OCI-LY1 (cell line): ENCODE results near the gene SUCO.

Experiments used
- H2AFZ ChIP-seq: fragments of 200-600 bp; sonication (generic), shearing (Covaris generic); 2 replicates; pipeline ENCODE4 v1.6.0; 2014; ENCODE audit warnings: antibody characterized with exemption, mild to moderate bottlenecking, low read length
- H3F3A ChIP-seq: fragments of 200-600 bp; sonication (generic), shearing (Covaris generic); 2 replicates; pipeline ENCODE4 v1.6.0; 2014; ENCODE audit warnings: mild to moderate bottlenecking, antibody characterized with exemption, low read length, moderate library complexity; ENCODE audit not compliant: insufficient read depth
- H3K27ac ChIP-seq: fragments of 200-600 bp; sonication (generic); 2 replicates; pipeline ENCODE4 v1.5.1; 2014; ENCODE audit warnings: low read length, mixed run types, mild to moderate bottlenecking, low read depth; ENCODE audit not compliant: poor library complexity, severe bottlenecking
- H3K27me3 ChIP-seq: fragments of 200-600 bp; sonication (generic); 2 replicates; pipeline ENCODE4 v1.6.0; 2014; ENCODE audit warnings: antibody characterized with exemption, mild to moderate bottlenecking, low read length, moderate library complexity; ENCODE audit not compliant: insufficient read depth
- H3K36me3 ChIP-seq: fragments of 200-600 bp; sonication (generic); 2 replicates; pipeline ENCODE4 v1.6.1; 2014; ENCODE audit warnings: mild to moderate bottlenecking, antibody characterized with exemption, low read length, moderate library complexity, mixed read lengths; ENCODE audit not compliant: insufficient read depth
- H3K4me1 ChIP-seq: fragments of 200-600 bp; sonication (generic); 2 replicates; pipeline ENCODE4 v1.5.1; 2014; ENCODE audit warnings: mild to moderate bottlenecking, low read length, moderate library complexity; ENCODE audit not compliant: insufficient read depth, severe bottlenecking
- H3K4me2 ChIP-seq: fragments of 200-600 bp; sonication (generic), shearing (Covaris generic); 2 replicates; pipeline ENCODE4 v1.6.1; 2014; ENCODE audit warnings: low read length
- H3K4me3 ChIP-seq: fragments of 200-600 bp; sonication (generic); 2 replicates; pipeline ENCODE4 v1.5.1; 2014; ENCODE audit warnings: low read length, low read depth, mild to moderate bottlenecking, mixed read lengths; ENCODE audit not compliant: poor library complexity, severe bottlenecking
- H3K79me2 ChIP-seq: fragments of 200-600 bp; shearing (Covaris generic); 2 replicates; pipeline ENCODE4 v1.6.1; 2016; ENCODE audit warnings: mixed run types, low read length, mixed read lengths; ENCODE audit not compliant: insufficient read depth
- H3K9ac ChIP-seq: fragments of 200-600 bp; sonication (generic), shearing (Covaris generic); 2 replicates; pipeline ENCODE4 v1.6.1; 2014; ENCODE audit warnings: mild to moderate bottlenecking, low read length, mixed read lengths
- H3K9me2 ChIP-seq: fragments of 200-600 bp; sonication (generic), shearing (Covaris generic); 2 replicates; pipeline ENCODE4 v1.6.1; 2014; ENCODE audit warnings: low read depth, mild to moderate bottlenecking, low read length, mixed read lengths
- H3K9me3 ChIP-seq: fragments of 200-600 bp; shearing (Covaris generic); 2 replicates; pipeline ENCODE4 v1.6.1; 2014; ENCODE audit warnings: low read length, mixed read lengths
- H4K20me1 ChIP-seq: fragments of 200-600 bp; sonication (generic), shearing (Covaris generic); 2 replicates; pipeline ENCODE4 v1.6.0; 2016; ENCODE audit warnings: mild to moderate bottlenecking, low read length; ENCODE audit not compliant: insufficient read depth
- EZH2 ChIP-seq: fragments of 200-600 bp; sonication (generic), shearing (Covaris generic); IDR thresholded peaks from 2 replicates; pipeline ENCODE4 v1.8.0; 2017; ENCODE audit warnings: borderline replicate concordance, mixed run types, mild to moderate bottlenecking, antibody characterized with exemption, low read length, moderate library complexity, mixed read lengths
- TF ChIP-seq, protein P1 (sequence below): fragments of 200-600 bp; sonication (generic), shearing (Covaris generic); IDR thresholded peaks from 2 replicates; pipeline ENCODE4 v1.5.1; 2017; ENCODE audit warnings: mild to moderate bottlenecking, antibody characterized with exemption, low read length, moderate library complexity, mixed read lengths

Gene SUCO

DNA sequence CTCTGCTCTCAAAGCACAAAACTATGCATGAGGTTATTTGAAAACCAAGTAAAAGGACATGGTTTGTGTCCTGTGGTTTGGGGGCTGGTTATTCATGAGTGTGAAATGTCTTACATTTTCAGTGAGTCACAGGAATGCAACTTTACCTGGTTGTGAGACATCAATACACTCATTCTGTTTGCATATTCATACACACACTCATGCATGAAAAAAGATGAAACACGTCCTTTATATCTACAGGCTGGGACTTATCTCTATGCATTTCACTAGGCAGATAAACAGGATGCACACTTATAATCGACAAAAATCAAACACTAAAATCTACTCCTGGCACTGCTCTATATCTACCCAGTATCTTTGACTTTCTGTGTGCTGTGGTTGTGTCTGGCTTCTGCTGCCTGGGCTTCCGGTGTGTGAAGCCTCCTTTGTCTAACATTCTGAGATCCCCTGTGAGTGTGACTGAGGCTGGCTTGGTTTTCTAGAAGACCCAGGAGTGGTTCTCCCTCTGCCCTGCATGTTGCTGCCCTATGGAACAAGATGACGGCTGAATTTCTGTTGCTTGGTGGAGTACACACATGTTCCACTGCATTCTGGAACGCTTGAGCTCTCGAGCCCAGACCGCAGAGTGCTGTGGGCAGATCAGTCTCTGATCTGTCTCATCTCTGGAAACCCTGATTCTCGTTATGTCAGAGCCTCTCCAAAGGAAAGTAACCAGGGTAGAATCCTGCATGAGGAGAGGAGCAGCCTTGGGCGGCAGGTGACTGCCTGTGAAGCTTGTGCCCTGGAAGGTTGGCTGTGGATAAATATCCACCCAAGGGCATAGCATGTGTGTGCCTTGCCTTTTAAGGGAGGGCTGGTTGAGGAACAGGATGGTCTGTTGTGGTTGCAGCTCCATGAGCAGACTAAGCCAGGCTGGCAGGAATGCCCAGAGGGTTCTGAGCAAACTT is 106.2 kb downstream of the SUCO start:
- H4K20me1 ChIP-seq, result no peaks in the 10 kb centered on the region
- H3K4me1 ChIP-seq, result peaks cover 13% of the 10 kb centered on the region
- H3K27me3 ChIP-seq, result no peaks in the 10 kb centered on the region
- H2AFZ ChIP-seq, result no peak overlapping the region
- H3K9ac ChIP-seq, result no peak overlapping the region; the same call in 1 of the 2 replicates
- H3K27ac ChIP-seq, result no peak overlapping the region
- no peak overlapping the region for H3K4me3 ChIP-seq
- no peaks in the 10 kb centered on the region for H3K9me3 ChIP-seq
- H3K9me2 ChIP-seq, result no peaks in the 10 kb centered on the region
- no peaks in the 10 kb centered on the region for H3F3A ChIP-seq
- peak overlapping the region; percentile 30; the same call in 1 of the 2 replicates for H3K4me2 ChIP-seq
- TF ChIP-seq EZH2, result no peak
- TF ChIP-seq, protein P1, sequence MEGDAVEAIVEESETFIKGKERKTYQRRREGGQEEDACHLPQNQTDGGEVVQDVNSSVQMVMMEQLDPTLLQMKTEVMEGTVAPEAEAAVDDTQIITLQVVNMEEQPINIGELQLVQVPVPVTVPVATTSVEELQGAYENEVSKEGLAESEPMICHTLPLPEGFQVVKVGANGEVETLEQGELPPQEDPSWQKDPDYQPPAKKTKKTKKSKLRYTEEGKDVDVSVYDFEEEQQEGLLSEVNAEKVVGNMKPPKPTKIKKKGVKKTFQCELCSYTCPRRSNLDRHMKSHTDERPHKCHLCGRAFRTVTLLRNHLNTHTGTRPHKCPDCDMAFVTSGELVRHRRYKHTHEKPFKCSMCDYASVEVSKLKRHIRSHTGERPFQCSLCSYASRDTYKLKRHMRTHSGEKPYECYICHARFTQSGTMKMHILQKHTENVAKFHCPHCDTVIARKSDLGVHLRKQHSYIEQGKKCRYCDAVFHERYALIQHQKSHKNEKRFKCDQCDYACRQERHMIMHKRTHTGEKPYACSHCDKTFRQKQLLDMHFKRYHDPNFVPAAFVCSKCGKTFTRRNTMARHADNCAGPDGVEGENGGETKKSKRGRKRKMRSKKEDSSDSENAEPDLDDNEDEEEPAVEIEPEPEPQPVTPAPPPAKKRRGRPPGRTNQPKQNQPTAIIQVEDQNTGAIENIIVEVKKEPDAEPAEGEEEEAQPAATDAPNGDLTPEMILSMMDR, result no peak
- H3K79me2 ChIP-seq, result no peaks in the 10 kb centered on the region
- H3K36me3 ChIP-seq, result no peaks in the 10 kb centered on the region

DNA sequence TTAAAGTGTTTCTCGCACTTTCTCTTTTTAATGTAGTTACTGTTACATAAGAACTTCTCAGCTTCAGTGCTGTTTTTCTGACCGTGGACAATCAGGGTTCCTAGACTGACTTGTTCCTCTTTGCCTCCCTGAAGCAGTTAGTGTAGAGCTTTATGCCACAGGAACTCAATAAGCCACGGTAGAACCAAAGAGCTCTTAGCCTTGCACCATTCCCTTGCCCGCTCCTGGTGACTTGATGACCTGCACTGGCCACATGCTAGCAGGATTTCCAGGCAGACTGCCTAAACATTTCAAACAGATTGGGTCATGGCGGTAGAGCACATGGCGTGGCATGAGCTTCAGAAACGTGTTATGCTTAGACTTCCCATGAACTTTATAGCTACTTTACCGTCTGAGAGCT is 107.2 kb downstream of the SUCO start:
- Histone ChIP-seq H3K9me3 (no peaks in the 10 kb centered on the region), H3K9ac (no peak overlapping the region), H3K27me3 (no peaks in the 10 kb centered on the region), H3K4me3 (no peak overlapping the region), H4K20me1 (no peaks in the 10 kb centered on the region), H3K79me2 (no peaks in the 10 kb centered on the region), H3F3A (no peaks in the 10 kb centered on the region), H3K27ac (no peak overlapping the region), H3K9me2 (no peaks in the 10 kb centered on the region), H3K36me3 (no peaks in the 10 kb centered on the region), H3K4me1 (peaks cover 13% of the 10 kb centered on the region), H3K4me2 (no peak overlapping the region), H2AFZ (no peak overlapping the region)
- TF ChIP-seq, protein P1, result no peak
- no peak for TF ChIP-seq EZH2

DNA sequence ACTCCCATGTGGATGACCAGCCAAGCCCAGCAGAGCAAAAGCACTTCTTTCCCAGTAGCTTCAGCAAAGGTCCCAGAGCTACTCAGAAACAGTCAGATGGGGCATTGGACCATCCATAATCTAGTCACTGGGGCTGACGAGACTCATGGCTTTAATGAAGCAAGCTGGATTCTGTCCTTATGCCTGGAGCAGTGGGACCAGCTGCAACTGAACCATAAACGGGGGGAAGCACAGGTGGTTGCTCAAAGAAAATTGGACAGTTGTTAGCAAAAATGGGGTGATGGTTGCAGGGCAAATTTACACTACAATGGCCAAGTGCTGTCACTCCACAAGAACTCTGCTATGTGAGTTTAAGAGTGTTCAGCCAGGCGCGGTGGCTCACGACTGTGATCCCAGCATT is 108.5 kb downstream of the SUCO start:
- H3K4me1 ChIP-seq, result peaks cover 13% of the 10 kb centered on the region
- H3F3A ChIP-seq, result no peaks in the 10 kb centered on the region
- H2AFZ ChIP-seq, result no peak overlapping the region
- no peaks in the 10 kb centered on the region for H3K27me3 ChIP-seq
- H4K20me1 ChIP-seq, result no peaks in the 10 kb centered on the region
- no peaks in the 10 kb centered on the region for H3K79me2 ChIP-seq
- H3K9me3 ChIP-seq, result no peaks in the 10 kb centered on the region
- no peaks in the 10 kb centered on the region for H3K36me3 ChIP-seq
- no peak overlapping the region for H3K4me2 ChIP-seq
- no peaks in the 10 kb centered on the region for H3K9me2 ChIP-seq
- H3K4me3 ChIP-seq, result no peak overlapping the region
- no peak overlapping the region for H3K9ac ChIP-seq
- TF ChIP-seq, protein P1, result no peak
- TF ChIP-seq EZH2, result no peak
- H3K27ac ChIP-seq, result no peak overlapping the region
